ENCODE data around the gene PIH1D1.
"Not testable (repeated sequence)": the region's sequence is repeated elsewhere in the genome, so short reads cannot be mapped to it uniquely, and the experiment has no call there.

Gene PIH1D1

GRCh38 chr19:49453013-49453756 is 1.6 kb upstream of the PIH1D1 start, which contains the start of gene ALDH16A1:
Gene ALDH16A1 (plus strand): TSS chr19:49453225. CDS start chr19:49453332, 107 bp downstream.
- peak; percentile 94 for DNase-seq

GRCh38 chr19:49450405-49450804 is 1.2 kb downstream of the PIH1D1 start:
- DNase-seq, result no peak

GRCh38 chr19:49448432-49448786 is 3.2 kb downstream of the PIH1D1 start:
- no peak for DNase-seq

GRCh38 chr19:49447485-49448431 is 3.9 kb downstream of the PIH1D1 start:
- DNase-seq, result no peak

- no peak for DNase-seq
These were observed 5.6 kb downstream of the PIH1D1 start for GRCh38 chr19:49445997-49446396.

GRCh38 chr19:49444100-49444700 is 7.4 kb downstream of the PIH1D1 start:
- DNase-seq, result not testable (repeated sequence)

GRCh38 chr19:49443366-49444099 is 8.1 kb downstream of the PIH1D1 start:
- DNase-seq, result peak; percentile 86

- peak; percentile 41 for DNase-seq
These were observed 8.7 kb downstream of the PIH1D1 start for GRCh38 chr19:49442771-49443365.

GRCh38 chr19:49442354-49442753 is 9.3 kb downstream of the PIH1D1 start:
- no peak for DNase-seq

GRCh38 chr19:49441960-49442350 is 9.7 kb downstream of the PIH1D1 start:
- DNase-seq, result no peak

GRCh38 chr19:49441210-49441959 is 10.2 kb downstream of the PIH1D1 start, which contains the start of gene SLC17A7:
Gene SLC17A7 (minus strand): TSS chr19:49441527. CDS start chr19:49441379, 148 bp downstream.
- DNase-seq, result peak; percentile 32

GRCh38 chr19:49440439-49441209 is 11.0 kb downstream of the PIH1D1 start:
- DNase-seq, result no peak

GRCh38 chr19:49439836-49440235 is 11.8 kb downstream of the PIH1D1 start:
- DNase-seq, result no peak

- no peak for DNase-seq
These were observed 13.4 kb downstream of the PIH1D1 start for GRCh38 chr19:49438261-49438660.

GRCh38 chr19:49437231-49437630 is 14.4 kb downstream of the PIH1D1 start:
- no peak for DNase-seq

GRCh38 chr19:49436381-49437017 is 15.1 kb downstream of the PIH1D1 start:
- DNase-seq, result peak; percentile 37

GRCh38 chr19:49435670-49436069 is 15.9 kb downstream of the PIH1D1 start:
- DNase-seq, result no peak

- no peak for DNase-seq
These were observed 16.6 kb downstream of the PIH1D1 start for GRCh38 chr19:49434907-49435583.

- no peak for DNase-seq
These were observed 18.2 kb downstream of the PIH1D1 start for GRCh38 chr19:49433240-49433901.

Measured in effector CD8-positive, alpha-beta T cell (primary cell).